Suprapubic skin (tissue), 3 donors: ENCODE results near the gene DLG1.

Experiments
- POLR2AphosphoS5 ChIP-seq, 3 donors: sonication (generic); formaldehyde crosslinking; IDR thresholded peaks; one replicate each; pipeline ENCODE4 v1.6.1; 2017; ENCODE audit warnings: antibody characterized with exemption in 3 of 3
- TF ChIP-seq, protein P1 (sequence below), 2 donors: fragments of 200-600 bp in 1 of 2; fragments of 450-650 bp in 1 of 2; sonication (generic) in 1 of 2; IDR thresholded peaks; one replicate each; pipeline ENCODE4 v1.5.1; 2016 to 2019; ENCODE audit warnings: antibody characterized with exemption in 2 of 2, mild to moderate bottlenecking in 1 of 2, moderate library complexity in 1 of 2

DNA sequence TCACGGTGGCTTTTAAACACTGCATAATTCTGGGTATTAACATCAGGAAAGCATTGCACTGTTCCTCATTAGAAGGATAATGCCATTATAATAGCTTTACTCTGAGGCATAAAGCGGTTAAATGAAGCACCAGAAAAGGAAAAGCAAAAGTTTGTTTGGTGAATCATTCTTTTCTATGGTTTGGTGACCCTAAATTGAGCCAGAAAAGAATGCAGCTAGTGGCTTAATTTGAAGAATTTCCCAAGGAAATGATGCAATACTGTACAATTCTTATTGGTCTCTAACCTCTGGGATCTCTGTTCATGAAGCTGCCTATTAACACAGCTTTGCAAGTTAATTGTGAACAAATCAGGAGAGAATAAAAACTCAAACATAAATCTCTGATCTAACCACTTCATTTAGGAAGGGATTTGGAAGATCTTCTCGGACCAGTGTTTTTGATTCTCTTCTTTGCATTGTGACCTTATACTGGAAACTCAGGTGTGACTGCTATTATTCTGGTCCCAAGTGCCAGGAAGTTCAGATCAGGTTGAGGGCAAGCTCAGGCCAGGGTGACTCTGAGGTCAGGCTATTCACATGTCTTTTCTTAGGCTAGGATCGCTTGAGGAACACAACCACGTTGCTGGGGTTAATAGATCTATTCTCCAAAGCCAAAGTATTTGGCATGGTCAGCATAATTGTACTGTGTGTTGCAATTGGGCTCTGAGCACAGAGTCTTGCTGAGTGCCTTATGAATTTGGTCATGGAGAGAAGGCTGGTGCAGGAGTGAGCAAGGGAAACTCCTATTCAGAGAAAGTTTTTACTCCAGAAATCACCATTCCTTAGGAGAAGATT, 11.3 kb upstream of the DLG1 start:
- TF ChIP-seq, protein P1, sequence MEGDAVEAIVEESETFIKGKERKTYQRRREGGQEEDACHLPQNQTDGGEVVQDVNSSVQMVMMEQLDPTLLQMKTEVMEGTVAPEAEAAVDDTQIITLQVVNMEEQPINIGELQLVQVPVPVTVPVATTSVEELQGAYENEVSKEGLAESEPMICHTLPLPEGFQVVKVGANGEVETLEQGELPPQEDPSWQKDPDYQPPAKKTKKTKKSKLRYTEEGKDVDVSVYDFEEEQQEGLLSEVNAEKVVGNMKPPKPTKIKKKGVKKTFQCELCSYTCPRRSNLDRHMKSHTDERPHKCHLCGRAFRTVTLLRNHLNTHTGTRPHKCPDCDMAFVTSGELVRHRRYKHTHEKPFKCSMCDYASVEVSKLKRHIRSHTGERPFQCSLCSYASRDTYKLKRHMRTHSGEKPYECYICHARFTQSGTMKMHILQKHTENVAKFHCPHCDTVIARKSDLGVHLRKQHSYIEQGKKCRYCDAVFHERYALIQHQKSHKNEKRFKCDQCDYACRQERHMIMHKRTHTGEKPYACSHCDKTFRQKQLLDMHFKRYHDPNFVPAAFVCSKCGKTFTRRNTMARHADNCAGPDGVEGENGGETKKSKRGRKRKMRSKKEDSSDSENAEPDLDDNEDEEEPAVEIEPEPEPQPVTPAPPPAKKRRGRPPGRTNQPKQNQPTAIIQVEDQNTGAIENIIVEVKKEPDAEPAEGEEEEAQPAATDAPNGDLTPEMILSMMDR (IDR thresholded peaks at IDR 0.05) = no peak
- TF ChIP-seq POLR2AphosphoS5 (IDR thresholded peaks at IDR 0.05) = no peak
